ENCODE data around the gene FBXO7. TPM values are rescaled to one million over a fixed set of nuclear protein-coding genes. Genes with fewer than 3 reads are reported as not detected.
A peak's percentile ranks its signal among the peaks of the same experiment; 100 is the strongest.

FBXO7 gene
- total and polyA plus RNA-seq, 9 donors, result 53.2 to 65.9 (median 60.8) TPM

GRCh38 chr22:32509045-32509444, 34.4 kb downstream of the FBXO7 start:
- H3K9me3 ChIP-seq (replicated peaks; ENCODE audit: control insufficient read depth, low read depth, low read length), result no peaks in the 10 kb centered on the region
- H3K27me3 ChIP-seq (ENCODE audit: control insufficient read depth, insufficient read depth, low read length), result no peaks in the 10 kb centered on the region
- no peaks in the 10 kb centered on the region for H3K36me3 ChIP-seq (ENCODE audit: control insufficient read depth, insufficient read depth, low read length)
- WGBS (ENCODE audit: insufficient coverage), result 93% methylated on average over 4 of the region's 7 CpGs
- no peak for DNase-seq
- no peak overlapping the region for H3K4me3 ChIP-seq (ENCODE audit: low read length)
- no peak overlapping the region for H3K27ac ChIP-seq (ENCODE audit: low read length)
- H3K4me1 ChIP-seq (ENCODE audit: control insufficient read depth, insufficient read depth, low read length), result no peaks in the 10 kb centered on the region

GRCh38 chr22:32511274-32511673, 36.7 kb downstream of the FBXO7 start:
- 86% methylated on average over 1 of the region's 3 CpGs for WGBS (ENCODE audit: insufficient coverage)
- H3K9me3 ChIP-seq (replicated peaks; ENCODE audit: control insufficient read depth, low read depth, low read length), result no peaks in the 10 kb centered on the region
- DNase-seq, result peak; percentile 11
- no peaks in the 10 kb centered on the region for H3K27me3 ChIP-seq (ENCODE audit: control insufficient read depth, insufficient read depth, low read length)
- no peaks in the 10 kb centered on the region for H3K4me1 ChIP-seq (ENCODE audit: control insufficient read depth, insufficient read depth, low read length)
- no peak overlapping the region for H3K4me3 ChIP-seq (ENCODE audit: low read length)
- no peaks in the 10 kb centered on the region for H3K36me3 ChIP-seq (ENCODE audit: control insufficient read depth, insufficient read depth, low read length)
- H3K27ac ChIP-seq (ENCODE audit: low read length), result no peak overlapping the region

DNA sequence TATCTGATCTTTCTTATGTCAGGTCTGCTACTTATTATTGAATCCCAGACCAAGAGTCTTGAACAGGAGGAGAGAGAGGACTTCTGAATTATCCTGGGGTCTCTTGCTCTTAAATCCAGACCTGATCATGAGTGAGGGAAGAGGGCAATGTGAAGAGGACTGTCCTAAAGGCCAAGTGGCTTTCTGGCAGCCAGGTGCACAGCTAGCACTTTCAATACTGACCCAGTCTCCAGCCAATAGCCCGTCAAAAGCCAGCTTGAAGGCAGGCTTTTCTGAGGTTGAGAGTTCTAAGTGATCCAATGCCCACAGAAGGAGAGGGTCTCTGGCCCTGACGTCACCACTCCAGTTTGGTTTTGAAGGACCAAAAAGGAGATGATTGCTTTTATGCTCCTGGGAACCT, 37.2 kb downstream of the FBXO7 start:
- no peaks in the 10 kb centered on the region for H3K27me3 ChIP-seq (ENCODE audit: control insufficient read depth, insufficient read depth, low read length)
- no peaks in the 10 kb centered on the region for H3K4me1 ChIP-seq (ENCODE audit: control insufficient read depth, insufficient read depth, low read length)
- whole genome bisulfite sequencing (ENCODE audit: insufficient coverage), result no CpG with 5 or more reads among the region's 2 CpGs

DNA sequence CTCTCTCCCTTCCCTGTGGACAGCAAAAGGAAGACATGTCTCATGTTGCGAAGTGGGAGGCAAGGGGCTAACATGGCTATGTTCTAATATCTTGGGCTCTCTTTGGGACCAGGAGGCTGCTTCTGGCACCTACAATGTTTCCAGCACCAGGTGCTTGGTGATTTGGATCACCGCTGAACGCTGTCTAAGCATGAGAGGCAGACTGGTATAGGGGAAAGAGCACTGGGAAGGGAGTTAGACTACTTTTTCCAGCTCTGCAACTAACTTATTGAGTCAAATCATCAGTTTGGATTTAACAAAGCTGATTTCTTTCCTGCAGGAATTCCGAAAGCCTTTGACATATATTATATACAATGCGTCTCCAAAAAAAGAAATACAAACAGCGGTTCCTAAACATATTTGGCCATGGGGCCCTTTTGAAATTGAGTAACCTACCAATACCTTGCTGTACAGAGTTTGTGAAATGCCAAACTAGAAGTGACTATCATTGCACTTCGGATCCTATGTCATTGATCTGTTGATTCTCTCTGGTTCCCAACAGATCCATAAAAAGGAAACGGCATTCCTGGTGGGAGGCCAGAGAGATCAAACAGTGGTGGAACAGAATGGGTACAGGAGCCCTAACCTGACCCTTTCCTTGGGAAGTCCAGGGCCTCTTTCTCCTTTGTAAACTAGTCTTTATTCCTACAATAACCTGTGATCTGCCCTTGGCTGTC, 37.8 kb downstream of the FBXO7 start:
- DNase-seq, result no peak
- no peaks in the 10 kb centered on the region for H3K4me1 ChIP-seq (ENCODE audit: control insufficient read depth, insufficient read depth, low read length)
- WGBS (ENCODE audit: insufficient coverage), result 92% methylated on average over 2 of the region's 8 CpGs

More for the DNA sequence above, 37.2 kb downstream of the FBXO7 start:
- Histone ChIP-seq H3K4me3 (ENCODE audit: low read length) (no peak overlapping the region), H3K36me3 (ENCODE audit: control insufficient read depth, insufficient read depth, low read length) (no peaks in the 10 kb centered on the region), H3K27ac (ENCODE audit: low read length) (no peak overlapping the region), H3K9me3 (replicated peaks; ENCODE audit: control insufficient read depth, low read depth, low read length) (no peaks in the 10 kb centered on the region)
- no peak for DNase-seq

DNA sequence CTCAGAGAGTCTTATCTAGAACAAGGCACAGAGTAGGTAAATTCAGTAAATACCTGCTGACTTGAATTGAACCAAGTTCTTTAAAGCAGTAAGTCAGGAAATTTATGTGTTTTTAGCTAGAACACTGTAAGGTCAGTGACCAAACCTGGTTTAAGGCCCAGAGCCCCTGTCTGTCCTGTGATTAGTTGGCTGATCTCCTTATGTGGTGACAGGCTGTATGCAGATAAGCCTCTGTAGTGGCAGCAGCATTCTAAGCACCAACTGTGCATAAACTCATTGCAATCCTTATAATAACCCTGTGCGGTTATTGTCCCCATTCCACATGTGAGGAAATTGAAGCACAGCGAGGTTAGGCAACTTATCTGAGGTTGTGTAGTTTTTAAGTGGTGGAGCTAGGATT, 40.5 kb downstream of the FBXO7 start:
- Histone ChIP-seq H3K27ac (ENCODE audit: low read length) (no peak overlapping the region), H3K9me3 (replicated peaks; ENCODE audit: control insufficient read depth, low read depth, low read length) (peaks cover 4% of the 10 kb centered on the region), H3K4me1 (ENCODE audit: control insufficient read depth, insufficient read depth, low read length) (no peaks in the 10 kb centered on the region), H3K27me3 (ENCODE audit: control insufficient read depth, insufficient read depth, low read length) (no peaks in the 10 kb centered on the region), H3K4me3 (ENCODE audit: low read length) (no peak overlapping the region), H3K36me3 (ENCODE audit: control insufficient read depth, insufficient read depth, low read length) (no peaks in the 10 kb centered on the region)
- WGBS (ENCODE audit: insufficient coverage), result no CpG with 5 or more reads among the region's 2 CpGs
- no peak for DNase-seq

More for the DNA sequence above, 37.8 kb downstream of the FBXO7 start:
- Histone ChIP-seq H3K9me3 (replicated peaks; ENCODE audit: control insufficient read depth, low read depth, low read length) (peaks cover 4% of the 10 kb centered on the region), H3K36me3 (ENCODE audit: control insufficient read depth, insufficient read depth, low read length) (no peaks in the 10 kb centered on the region), H3K27ac (ENCODE audit: low read length) (no peak overlapping the region), H3K27me3 (ENCODE audit: control insufficient read depth, insufficient read depth, low read length) (no peaks in the 10 kb centered on the region), H3K4me3 (ENCODE audit: low read length) (no peak overlapping the region)

DNA sequence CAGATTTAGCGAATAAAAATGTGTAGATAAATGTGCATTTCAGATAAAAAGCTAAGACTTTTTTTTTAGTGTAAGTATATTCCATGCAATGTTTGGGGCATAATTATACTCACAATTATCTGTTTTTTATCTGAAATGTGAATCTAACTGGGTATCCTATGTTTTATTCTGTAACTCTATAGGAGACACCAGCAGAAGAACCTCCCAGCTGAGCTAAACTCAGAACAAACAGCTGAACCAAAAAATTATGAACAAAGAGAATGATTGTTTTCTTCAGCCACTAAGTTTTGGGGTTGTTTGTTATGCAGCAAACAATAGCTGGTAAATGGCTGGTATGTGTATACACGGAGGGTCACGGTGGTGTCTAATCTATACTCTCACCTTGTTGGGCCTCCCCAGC, 42.9 kb downstream of the FBXO7 start:
- no peaks in the 10 kb centered on the region for H3K36me3 ChIP-seq (ENCODE audit: control insufficient read depth, insufficient read depth, low read length)
- no peaks in the 10 kb centered on the region for H3K4me1 ChIP-seq (ENCODE audit: control insufficient read depth, insufficient read depth, low read length)
- H3K27me3 ChIP-seq (ENCODE audit: control insufficient read depth, insufficient read depth, low read length), result no peaks in the 10 kb centered on the region
- no CpG with 5 or more reads among the region's 3 CpGs for WGBS (ENCODE audit: insufficient coverage)
- peaks cover 4% of the 10 kb centered on the region for H3K9me3 ChIP-seq (replicated peaks; ENCODE audit: control insufficient read depth, low read depth, low read length)
- no peak overlapping the region for H3K27ac ChIP-seq (ENCODE audit: low read length)
- DNase-seq, result no peak
- no peak overlapping the region for H3K4me3 ChIP-seq (ENCODE audit: low read length)

GRCh38 chr22:32517921-32518320, 43.3 kb downstream of the FBXO7 start:
- H3K9me3 ChIP-seq (replicated peaks; ENCODE audit: control insufficient read depth, low read depth, low read length), result peaks cover 4% of the 10 kb centered on the region
- H3K27me3 ChIP-seq (ENCODE audit: control insufficient read depth, insufficient read depth, low read length), result no peaks in the 10 kb centered on the region
- no peak for DNase-seq
- H3K4me1 ChIP-seq (ENCODE audit: control insufficient read depth, insufficient read depth, low read length), result no peaks in the 10 kb centered on the region
- no peaks in the 10 kb centered on the region for H3K36me3 ChIP-seq (ENCODE audit: control insufficient read depth, insufficient read depth, low read length)
- 96% methylated on average over 8 of the region's 8 CpGs for WGBS (ENCODE audit: insufficient coverage)
- no peak overlapping the region for H3K4me3 ChIP-seq (ENCODE audit: low read length)
- no peak overlapping the region for H3K27ac ChIP-seq (ENCODE audit: low read length)

GRCh38 chr22:32518381-32518780, 43.8 kb downstream of the FBXO7 start:
- Histone ChIP-seq H3K9me3 (replicated peaks; ENCODE audit: control insufficient read depth, low read depth, low read length) (peaks cover 4% of the 10 kb centered on the region), H3K27ac (ENCODE audit: low read length) (no peak overlapping the region), H3K4me3 (ENCODE audit: low read length) (no peak overlapping the region), H3K27me3 (ENCODE audit: control insufficient read depth, insufficient read depth, low read length) (no peaks in the 10 kb centered on the region), H3K36me3 (ENCODE audit: control insufficient read depth, insufficient read depth, low read length) (no peaks in the 10 kb centered on the region), H3K4me1 (ENCODE audit: control insufficient read depth, insufficient read depth, low read length) (no peaks in the 10 kb centered on the region)
- no peak for DNase-seq
- no CpG with 5 or more reads among the region's 1 CpG for WGBS (ENCODE audit: insufficient coverage)

DNA sequence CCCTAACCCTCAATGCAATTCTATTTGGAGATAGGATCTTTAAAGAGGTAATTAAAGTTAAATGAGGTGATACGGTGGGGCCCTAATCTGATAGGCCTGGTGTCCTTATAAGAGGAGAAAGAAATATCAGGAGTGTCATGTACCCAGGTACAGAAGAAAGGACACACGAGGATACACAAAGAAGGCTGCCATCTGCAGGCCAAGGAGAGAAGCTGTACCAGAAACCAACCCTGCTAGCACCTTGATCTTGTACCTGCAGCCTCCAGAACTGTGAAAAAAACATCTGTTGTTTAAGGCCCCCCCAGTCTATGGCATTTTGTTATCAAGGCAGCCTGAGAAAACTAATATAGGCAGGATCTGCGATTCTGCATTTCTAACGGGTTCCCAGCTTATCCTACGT, 44.2 kb downstream of the FBXO7 start:
- 60% methylated on average over 1 of the region's 5 CpGs for WGBS (ENCODE audit: insufficient coverage)
- H3K4me3 ChIP-seq (ENCODE audit: low read length), result no peak overlapping the region
- H3K27me3 ChIP-seq (ENCODE audit: control insufficient read depth, insufficient read depth, low read length), result no peaks in the 10 kb centered on the region
- no peak for DNase-seq
- H3K9me3 ChIP-seq (replicated peaks; ENCODE audit: control insufficient read depth, low read depth, low read length), result peaks cover 4% of the 10 kb centered on the region
- H3K4me1 ChIP-seq (ENCODE audit: control insufficient read depth, insufficient read depth, low read length), result no peaks in the 10 kb centered on the region
- no peaks in the 10 kb centered on the region for H3K36me3 ChIP-seq (ENCODE audit: control insufficient read depth, insufficient read depth, low read length)
- H3K27ac ChIP-seq (ENCODE audit: low read length), result no peak overlapping the region

DNA sequence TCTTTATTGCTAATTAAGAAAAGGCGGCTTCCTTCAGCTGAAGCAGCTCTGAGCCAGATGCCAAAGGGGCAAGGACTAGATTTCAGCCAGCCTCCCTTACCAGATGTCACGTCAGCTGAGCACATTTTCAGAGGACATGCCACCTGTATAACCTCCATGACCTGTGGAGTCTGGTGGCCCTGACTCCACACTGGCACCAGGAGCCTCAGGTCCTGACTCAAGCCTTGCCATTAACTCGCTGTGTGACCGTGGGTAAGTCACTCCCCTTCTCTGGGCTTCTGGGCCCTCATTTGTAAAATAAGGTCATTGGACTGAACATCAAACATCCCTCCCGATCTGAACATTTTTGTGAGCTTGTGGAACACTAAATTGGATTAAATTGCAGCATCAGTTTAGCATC, 46.0 kb downstream of the FBXO7 start:
- Histone ChIP-seq H3K4me3 (ENCODE audit: low read length) (no peak overlapping the region), H3K9me3 (replicated peaks; ENCODE audit: control insufficient read depth, low read depth, low read length) (peaks cover 4% of the 10 kb centered on the region), H3K27me3 (ENCODE audit: control insufficient read depth, insufficient read depth, low read length) (no peaks in the 10 kb centered on the region), H3K27ac (ENCODE audit: low read length) (no peak overlapping the region), H3K4me1 (ENCODE audit: control insufficient read depth, insufficient read depth, low read length) (no peaks in the 10 kb centered on the region), H3K36me3 (ENCODE audit: control insufficient read depth, insufficient read depth, low read length) (no peaks in the 10 kb centered on the region)
- WGBS (ENCODE audit: insufficient coverage), result 82% methylated on average over 4 of the region's 5 CpGs
- no peak for DNase-seq

GRCh38 chr22:32522237-32522636, 47.6 kb downstream of the FBXO7 start:
- Histone ChIP-seq H3K27me3 (ENCODE audit: control insufficient read depth, insufficient read depth, low read length) (no peaks in the 10 kb centered on the region), H3K36me3 (ENCODE audit: control insufficient read depth, insufficient read depth, low read length) (no peaks in the 10 kb centered on the region), H3K27ac (ENCODE audit: low read length) (no peak overlapping the region), H3K4me3 (ENCODE audit: low read length) (no peak overlapping the region), H3K4me1 (ENCODE audit: control insufficient read depth, insufficient read depth, low read length) (no peaks in the 10 kb centered on the region), H3K9me3 (replicated peaks; ENCODE audit: control insufficient read depth, low read depth, low read length) (peaks cover under 1% of the 10 kb centered on the region)
- no peak for DNase-seq
- whole genome bisulfite sequencing (ENCODE audit: insufficient coverage), result no CpG with 5 or more reads among the region's 5 CpGs
